PFSK-1 (cell line): ENCODE measurements around the gene PREP.

Experiments used
- FOXP2 ChIP-seq: optimal IDR thresholded peaks from 2 replicates; pipeline ENCODE3; 2011; ENCODE audit warnings: borderline replicate concordance, control low read depth, inconsistent platforms; ENCODE audit not compliant: insufficient read depth; ENCODE audit errors: extremely low read length, extremely low read depth
- POLR2AphosphoS5 ChIP-seq: IDR thresholded peaks from 2 replicates; pipeline ENCODE4 v1.6.1; 2012; ENCODE audit warnings: low read depth, mild to moderate bottlenecking, control low read depth, low read length, moderate library complexity
- SIN3A ChIP-seq: IDR thresholded peaks from 2 replicates; pipeline ENCODE4 v1.6.1; 2012; ENCODE audit warnings: mild to moderate bottlenecking, low read length, moderate library complexity, borderline replicate concordance; ENCODE audit not compliant: insufficient read depth
- TAF1 ChIP-seq: IDR thresholded peaks from 2 replicates; pipeline ENCODE4 v1.6.1; 2012; ENCODE audit warnings: low read length, control low read depth, borderline replicate concordance; ENCODE audit not compliant: insufficient read depth
- TF ChIP-seq, protein P1 (sequence below), 2 experiments: IDR thresholded peaks; 2 replicates each; pipeline versions ENCODE4 v1.6.1 to v1.8.0; 2011 to 2012; ENCODE audit warnings: low read depth in 2 of 2, low read length in 2 of 2, control low read depth in 1 of 2, inconsistent platforms in 1 of 2, mild to moderate bottlenecking in 1 of 2, moderate library complexity in 1 of 2; ENCODE audit not compliant: insufficient read depth in 1 of 2

PREP gene

DNA sequence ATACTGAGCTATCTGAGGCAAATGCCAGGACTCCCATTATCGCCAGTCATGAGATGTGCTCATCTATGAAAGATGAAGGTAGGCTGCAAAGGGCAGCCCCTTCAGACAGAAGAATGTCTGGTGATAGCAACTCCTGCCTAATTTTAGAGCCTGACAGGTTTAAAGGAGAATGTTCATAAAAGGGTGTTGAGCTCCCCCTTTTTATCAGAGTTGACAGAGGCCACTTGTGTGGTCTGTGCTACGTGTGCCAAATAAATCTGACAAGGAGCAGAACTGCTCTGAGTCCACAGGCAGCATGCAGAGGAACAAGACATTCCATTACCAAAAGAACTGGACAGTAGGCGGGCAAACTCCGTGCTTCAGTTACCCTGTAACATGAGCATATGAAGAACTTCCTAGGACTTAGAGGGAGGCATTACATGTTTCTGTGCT lies 101.8 kb downstream of the PREP start:
- TF ChIP-seq TAF1: no peak
- no peak for TF ChIP-seq SIN3A

DNA sequence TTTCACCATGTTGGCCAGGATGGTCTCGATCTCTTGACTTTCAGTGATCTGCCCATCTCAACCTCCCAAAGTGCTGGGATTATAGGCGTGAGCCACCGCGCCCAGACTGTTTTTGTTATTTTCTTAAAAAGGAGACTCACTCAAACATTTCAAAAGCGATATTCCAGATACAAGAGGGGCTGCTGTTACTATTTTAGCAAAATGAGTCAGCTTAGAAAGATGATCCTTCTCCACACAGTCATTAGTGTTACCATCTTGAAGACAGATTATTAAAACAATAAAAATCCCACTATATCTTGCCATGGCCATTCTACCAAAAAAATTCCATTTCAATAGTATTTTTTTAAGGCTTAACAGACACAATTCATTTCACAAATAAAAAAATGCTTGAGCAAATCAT lies 102.8 kb downstream of the PREP start:
- TF ChIP-seq, protein P1, sequence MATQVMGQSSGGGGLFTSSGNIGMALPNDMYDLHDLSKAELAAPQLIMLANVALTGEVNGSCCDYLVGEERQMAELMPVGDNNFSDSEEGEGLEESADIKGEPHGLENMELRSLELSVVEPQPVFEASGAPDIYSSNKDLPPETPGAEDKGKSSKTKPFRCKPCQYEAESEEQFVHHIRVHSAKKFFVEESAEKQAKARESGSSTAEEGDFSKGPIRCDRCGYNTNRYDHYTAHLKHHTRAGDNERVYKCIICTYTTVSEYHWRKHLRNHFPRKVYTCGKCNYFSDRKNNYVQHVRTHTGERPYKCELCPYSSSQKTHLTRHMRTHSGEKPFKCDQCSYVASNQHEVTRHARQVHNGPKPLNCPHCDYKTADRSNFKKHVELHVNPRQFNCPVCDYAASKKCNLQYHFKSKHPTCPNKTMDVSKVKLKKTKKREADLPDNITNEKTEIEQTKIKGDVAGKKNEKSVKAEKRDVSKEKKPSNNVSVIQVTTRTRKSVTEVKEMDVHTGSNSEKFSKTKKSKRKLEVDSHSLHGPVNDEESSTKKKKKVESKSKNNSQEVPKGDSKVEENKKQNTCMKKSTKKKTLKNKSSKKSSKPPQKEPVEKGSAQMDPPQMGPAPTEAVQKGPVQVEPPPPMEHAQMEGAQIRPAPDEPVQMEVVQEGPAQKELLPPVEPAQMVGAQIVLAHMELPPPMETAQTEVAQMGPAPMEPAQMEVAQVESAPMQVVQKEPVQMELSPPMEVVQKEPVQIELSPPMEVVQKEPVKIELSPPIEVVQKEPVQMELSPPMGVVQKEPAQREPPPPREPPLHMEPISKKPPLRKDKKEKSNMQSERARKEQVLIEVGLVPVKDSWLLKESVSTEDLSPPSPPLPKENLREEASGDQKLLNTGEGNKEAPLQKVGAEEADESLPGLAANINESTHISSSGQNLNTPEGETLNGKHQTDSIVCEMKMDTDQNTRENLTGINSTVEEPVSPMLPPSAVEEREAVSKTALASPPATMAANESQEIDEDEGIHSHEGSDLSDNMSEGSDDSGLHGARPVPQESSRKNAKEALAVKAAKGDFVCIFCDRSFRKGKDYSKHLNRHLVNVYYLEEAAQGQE (IDR thresholded peaks at IDR 0.05; ENCODE audit: insufficient read depth in 1 of 2, low read depth in 2 of 2, low read length in 2 of 2): no peak
- TF ChIP-seq TAF1 (no peak), FOXP2 (no peak), SIN3A (no peak), POLR2AphosphoS5 (no peak)

DNA sequence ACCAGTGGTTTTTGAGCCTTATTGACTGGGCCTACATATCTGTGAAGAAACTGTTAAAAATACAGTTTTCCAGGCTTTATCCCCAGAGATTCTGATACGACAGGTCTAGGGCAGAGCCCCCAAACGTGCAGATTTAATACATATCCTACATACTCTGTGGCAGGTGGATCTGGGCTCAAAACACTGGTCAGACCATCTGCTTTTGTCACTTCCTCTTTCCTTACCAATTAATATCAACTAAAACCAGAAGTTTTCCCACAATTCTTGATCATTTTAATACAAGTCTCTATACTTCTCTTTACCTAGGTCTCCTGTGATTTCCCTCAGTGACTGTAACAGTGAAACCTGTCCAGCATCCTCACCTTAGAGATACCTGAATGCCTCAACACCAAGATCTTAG lies 108.8 kb downstream of the PREP start:
- no peak for TF ChIP-seq FOXP2
- TF ChIP-seq, protein P1 (IDR thresholded peaks at IDR 0.05; ENCODE audit: insufficient read depth in 1 of 2, low read depth in 2 of 2, low read length in 2 of 2): no peak
- no peak for TF ChIP-seq POLR2AphosphoS5
- TF ChIP-seq TAF1: no peak
- no peak for TF ChIP-seq SIN3A

DNA sequence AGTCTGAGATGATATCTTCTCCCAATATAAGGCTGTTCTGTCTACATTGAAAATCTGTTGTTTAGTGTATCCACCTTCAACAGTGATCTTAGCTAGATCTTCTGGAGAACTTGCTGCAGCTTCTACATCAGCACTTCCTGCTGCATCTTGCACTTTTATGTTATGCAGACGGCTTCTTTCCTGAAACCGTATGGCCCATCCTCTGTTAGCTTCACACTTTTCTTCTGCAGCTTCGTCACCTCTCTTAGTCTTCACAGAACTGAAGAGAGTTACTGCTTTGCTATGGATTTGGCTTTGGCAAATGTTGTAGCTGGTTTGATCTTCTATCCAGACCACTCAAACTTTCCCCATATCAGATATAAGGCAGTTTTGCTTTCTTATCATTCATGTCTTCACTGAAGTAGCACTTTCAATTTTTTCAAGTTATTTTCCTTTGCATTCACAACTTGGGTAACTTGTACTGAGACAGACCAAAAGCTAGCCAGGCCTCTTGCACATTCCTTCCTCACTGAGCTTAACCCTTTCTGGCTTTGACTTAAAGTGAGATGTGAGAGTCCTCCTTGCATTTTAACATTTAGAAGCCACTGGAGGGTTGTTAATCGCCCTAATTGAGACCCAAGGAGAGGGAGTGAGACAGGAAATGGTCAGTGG lies 110.1 kb downstream of the PREP start:
- TF ChIP-seq, protein P1 (IDR thresholded peaks at IDR 0.05; ENCODE audit: insufficient read depth in 1 of 2, low read depth in 2 of 2, low read length in 2 of 2): no peak
- TF ChIP-seq FOXP2: no peak
- no peak for TF ChIP-seq TAF1
- TF ChIP-seq POLR2AphosphoS5: no peak
- no peak for TF ChIP-seq SIN3A

DNA sequence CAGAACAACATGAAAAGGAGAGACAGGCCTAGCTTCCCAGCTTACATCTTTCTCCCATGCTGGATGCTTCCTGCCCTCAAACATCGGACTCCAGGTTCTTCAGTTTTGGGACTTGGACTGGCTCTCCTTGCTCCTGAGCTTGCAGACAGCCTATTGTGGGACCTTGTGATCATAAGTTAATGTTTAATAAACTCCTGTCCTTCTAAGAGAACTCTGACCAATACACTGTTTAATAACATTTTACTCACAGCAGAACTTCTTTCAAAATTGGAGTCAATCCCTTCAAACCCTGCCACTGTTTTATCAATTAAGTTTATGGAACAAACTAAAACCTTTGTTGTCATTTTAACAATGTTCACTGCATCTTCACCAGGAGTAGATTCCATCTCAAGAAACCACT lies 111.4 kb downstream of the PREP start:
- TF ChIP-seq SIN3A: no peak
- TF ChIP-seq, protein P1 (IDR thresholded peaks at IDR 0.05; ENCODE audit: insufficient read depth in 1 of 2, low read depth in 2 of 2, low read length in 2 of 2): no peak
- no peak for TF ChIP-seq FOXP2
- TF ChIP-seq POLR2AphosphoS5: no peak
- TF ChIP-seq TAF1: no peak
